ENCODE data around the gene BCL11B.

The BCL11B gene

DNA sequence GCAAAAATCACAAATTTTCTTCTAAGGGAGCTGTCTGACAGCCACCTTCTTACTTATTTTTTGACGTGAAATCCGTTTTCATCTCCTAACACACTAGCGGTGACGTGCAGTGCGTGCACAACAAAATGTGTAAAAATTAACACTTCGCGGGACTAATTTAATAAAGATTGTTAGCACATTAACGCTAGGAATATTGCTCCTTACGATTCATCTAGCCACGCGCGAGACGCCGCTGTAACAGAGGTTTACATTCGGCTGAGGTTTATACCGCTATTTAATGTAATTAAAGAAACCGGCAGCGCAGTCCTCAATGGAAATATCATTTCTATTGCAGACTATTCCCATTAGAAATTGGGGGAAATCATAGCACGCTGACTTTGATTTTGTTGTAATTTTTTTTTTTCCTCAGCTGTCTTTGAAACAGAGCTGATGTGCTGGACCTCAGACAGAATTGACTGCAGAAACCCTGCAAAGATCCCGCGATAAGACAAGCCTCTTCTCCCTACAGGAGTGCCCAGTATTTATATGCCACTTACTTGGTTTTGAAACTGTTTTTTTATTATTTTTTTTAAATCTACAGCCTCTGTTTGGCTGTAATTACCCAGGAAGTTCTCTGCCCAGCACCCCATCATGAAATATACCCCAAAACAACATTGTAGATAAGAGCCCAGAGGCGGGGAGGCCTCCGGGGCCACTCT lies 31.2 kb downstream of the BCL11B start:
- TF ChIP-seq, protein P1, sequence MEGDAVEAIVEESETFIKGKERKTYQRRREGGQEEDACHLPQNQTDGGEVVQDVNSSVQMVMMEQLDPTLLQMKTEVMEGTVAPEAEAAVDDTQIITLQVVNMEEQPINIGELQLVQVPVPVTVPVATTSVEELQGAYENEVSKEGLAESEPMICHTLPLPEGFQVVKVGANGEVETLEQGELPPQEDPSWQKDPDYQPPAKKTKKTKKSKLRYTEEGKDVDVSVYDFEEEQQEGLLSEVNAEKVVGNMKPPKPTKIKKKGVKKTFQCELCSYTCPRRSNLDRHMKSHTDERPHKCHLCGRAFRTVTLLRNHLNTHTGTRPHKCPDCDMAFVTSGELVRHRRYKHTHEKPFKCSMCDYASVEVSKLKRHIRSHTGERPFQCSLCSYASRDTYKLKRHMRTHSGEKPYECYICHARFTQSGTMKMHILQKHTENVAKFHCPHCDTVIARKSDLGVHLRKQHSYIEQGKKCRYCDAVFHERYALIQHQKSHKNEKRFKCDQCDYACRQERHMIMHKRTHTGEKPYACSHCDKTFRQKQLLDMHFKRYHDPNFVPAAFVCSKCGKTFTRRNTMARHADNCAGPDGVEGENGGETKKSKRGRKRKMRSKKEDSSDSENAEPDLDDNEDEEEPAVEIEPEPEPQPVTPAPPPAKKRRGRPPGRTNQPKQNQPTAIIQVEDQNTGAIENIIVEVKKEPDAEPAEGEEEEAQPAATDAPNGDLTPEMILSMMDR (IDR thresholded peaks at IDR 0.05; ENCODE audit: extremely low read depth, missing control alignments) = no peak
- DNase-seq (ENCODE audit: low spot score) = no peak

DNA sequence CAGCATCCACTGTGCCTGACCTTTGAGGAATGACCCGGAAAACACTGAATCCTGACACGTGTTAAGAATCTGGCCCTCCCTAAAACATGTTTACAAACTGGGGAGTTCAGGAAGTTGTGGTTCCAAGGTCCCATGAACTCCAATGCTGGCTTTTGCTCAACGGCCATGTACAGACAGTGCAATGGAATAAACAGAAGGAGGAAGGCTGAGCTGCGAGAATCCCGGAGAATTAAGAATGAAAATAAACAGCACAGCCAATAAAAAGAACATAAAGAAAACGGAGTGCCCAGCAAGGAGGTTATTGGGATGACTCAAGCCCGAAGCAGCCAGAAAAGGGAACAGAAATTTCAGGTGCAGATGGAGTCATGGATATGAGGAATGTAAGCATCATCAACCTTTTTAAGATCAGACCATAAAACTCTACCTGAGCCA lies 32.3 kb downstream of the BCL11B start:
- TF ChIP-seq, protein P1 (IDR thresholded peaks at IDR 0.05; ENCODE audit: extremely low read depth, missing control alignments) = no peak
- no peak for DNase-seq (ENCODE audit: low spot score)

DNA sequence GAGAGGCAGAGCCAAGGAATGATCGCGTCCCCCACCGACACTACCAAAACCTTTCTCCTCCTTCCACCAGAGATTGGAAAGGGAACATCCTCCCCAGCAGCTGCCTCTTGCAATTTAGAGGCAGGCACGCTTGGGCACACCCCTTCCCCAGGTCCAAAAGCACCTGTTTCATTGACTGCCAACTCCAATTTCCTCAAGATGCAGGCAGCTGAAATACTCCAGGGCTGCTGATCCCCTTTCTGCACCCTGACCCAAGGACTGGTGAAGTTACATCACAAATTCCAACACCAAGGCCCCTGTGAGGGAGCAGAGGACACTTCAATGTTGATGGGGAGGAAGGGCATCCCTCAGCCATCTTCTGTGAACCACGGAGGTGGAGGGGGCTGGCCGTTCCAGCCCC lies 33.8 kb downstream of the BCL11B start:
- TF ChIP-seq, protein P1 (IDR thresholded peaks at IDR 0.05; ENCODE audit: extremely low read depth, missing control alignments) = no peak
- DNase-seq (ENCODE audit: low spot score) = no peak

DNA sequence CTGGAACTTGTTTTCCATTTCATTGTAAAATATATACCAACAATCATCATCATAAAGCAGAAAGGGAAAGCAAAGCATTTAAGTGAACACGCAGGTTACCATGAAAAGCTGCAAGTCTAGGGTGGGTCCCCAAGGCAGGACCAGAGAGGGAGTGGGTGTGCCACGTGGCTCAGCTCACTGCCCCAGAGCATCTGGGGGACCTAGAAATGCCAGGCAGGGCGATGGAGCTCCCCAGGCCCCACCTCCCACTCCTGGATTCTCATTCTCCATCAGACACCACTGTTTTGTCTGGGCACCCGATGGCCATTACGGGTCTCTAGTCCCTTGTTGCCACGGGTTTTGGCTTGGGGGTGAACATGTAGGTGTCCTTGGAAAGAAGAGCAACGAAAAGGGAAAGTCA lies 34.7 kb downstream of the BCL11B start:
- TF ChIP-seq, protein P1 (IDR thresholded peaks at IDR 0.05; ENCODE audit: extremely low read depth, missing control alignments) = no peak
- no peak for DNase-seq (ENCODE audit: low spot score)

DNA sequence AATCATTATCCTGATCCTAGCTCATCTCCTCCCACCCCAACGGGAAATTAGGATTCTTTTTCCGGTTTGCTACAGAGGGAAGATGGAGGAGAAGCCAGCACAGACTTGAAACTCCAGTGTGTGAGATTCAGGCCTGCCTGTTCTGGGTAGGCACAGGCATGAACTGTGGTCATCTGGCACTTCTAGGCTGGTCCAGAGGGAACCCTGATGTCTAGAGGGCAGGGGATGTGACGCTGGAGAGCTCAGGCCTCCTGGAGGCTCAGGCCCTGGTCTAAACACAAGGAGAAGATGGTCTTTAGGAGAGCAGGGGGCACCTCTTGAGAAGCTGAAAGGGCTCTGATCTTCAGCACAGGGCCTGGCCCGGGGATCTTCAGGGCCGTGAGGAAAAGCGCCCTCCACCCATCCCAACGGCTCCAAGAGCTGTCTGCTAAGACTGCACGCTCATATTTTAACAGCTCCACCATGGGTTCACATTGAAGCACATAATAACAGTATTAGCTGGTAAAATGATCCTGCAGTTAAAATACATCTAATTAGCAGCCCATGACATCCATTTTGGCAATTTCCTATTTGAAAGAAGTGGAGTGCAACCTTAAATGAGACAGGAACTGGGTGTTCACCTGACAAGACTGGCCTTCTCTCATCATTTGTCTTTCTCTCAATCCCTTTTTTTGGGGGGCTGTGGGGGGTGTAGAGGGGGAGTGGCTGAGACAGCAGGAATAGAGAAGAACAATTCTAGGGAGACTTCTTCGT lies 35.4 kb downstream of the BCL11B start:
- TF ChIP-seq, protein P1 (IDR thresholded peaks at IDR 0.05; ENCODE audit: extremely low read depth, missing control alignments) = no peak
- DNase-seq (ENCODE audit: low spot score) = no peak

DNA sequence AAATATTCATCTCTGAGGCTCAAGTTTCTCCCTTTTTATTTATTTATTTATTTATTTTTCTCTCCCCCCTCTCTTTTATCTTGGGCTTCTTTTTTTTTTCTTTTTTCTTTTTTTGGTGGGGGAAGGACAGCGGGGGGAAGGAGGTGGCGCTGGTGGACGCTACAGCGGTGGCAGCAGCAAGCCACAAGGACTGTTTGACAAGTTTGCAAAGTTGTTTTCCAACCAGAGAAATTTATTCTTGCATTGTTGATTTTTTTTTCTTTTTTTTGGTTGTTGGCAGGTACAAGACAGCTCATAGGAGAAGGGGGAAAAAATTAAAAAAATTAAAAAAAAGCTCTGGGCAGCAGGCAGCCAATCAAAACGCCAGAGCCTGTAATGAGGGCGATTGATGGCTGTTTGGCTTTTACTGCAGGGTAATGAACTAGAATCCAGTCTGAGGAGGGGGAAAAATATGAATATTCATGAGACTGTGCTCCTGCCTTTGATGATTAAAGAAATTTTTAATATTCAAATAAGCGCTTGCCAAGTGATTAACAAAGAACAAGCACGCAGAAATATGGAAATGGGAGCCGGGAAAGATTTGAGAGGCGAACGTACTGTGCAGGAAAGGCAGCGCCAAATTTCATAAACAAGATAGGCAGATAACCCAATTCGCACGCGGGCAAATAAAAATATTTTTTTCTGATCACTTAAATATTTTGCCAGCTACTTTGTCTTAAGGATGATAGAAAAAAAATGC lies 36.2 kb downstream of the BCL11B start:
- DNase-seq (ENCODE audit: low spot score) = no peak
- TF ChIP-seq, protein P1 (IDR thresholded peaks at IDR 0.05; ENCODE audit: extremely low read depth, missing control alignments) = no peak

Measured in GM20000 (cell line).